ENCODE data around the gene SRPK2. TPM values are rescaled to one million over a fixed set of nuclear protein-coding genes. Genes with fewer than 3 reads are reported as not detected.

Gene SRPK2
- polyA plus RNA-seq, 3 donors, result 50.5 to 55.3 (median 51.0) TPM

GRCh38 chr7:105229641-105230040 is 159.1 kb downstream of the SRPK2 start:
- DNase-seq (ENCODE audit: low read depth in 3 of 3, low spot score in 2 of 3), result no peak

GRCh38 chr7:105228555-105228954 is 160.2 kb downstream of the SRPK2 start:
- no peak for DNase-seq (ENCODE audit: low read depth in 3 of 3, low spot score in 2 of 3)

DNA sequence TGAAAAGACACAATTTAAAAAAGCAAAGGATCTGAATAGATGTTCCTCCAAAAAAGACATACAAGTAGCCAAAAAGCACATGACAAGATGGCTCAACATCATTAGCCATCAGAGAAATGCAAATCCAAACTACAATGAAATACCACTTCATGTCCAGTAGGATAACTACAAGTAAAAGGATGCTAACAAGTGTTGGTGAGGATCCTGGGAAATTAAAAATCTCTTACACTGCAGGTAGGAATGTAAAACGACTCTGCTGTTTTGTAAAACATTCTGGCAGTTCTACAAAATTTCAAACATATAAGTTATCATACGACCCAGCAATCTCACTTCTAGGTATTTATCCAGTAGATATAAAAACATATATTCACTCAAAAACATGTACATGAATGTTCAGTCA is 161.3 kb downstream of the SRPK2 start:
- no peak for DNase-seq (ENCODE audit: low read depth in 3 of 3, low spot score in 2 of 3)

GRCh38 chr7:105224884-105225651 is 163.7 kb downstream of the SRPK2 start:
- no peak for DNase-seq (ENCODE audit: low read depth in 3 of 3, low spot score in 2 of 3)

- DNase-seq (ENCODE audit: low read depth in 3 of 3, low spot score in 2 of 3), result no peak
Observed at GRCh38 chr7:105222953-105223352, 165.8 kb downstream of the SRPK2 start.

- DNase-seq (ENCODE audit: low read depth in 3 of 3, low spot score in 2 of 3), result no peak
Observed at GRCh38 chr7:105219771-105220160, 169.0 kb downstream of the SRPK2 start.

- no peak for DNase-seq (ENCODE audit: low read depth in 3 of 3, low spot score in 2 of 3)
Observed at GRCh38 chr7:105218939-105219770, 169.6 kb downstream of the SRPK2 start.

GRCh38 chr7:105218215-105218614 is 170.5 kb downstream of the SRPK2 start:
- no peak for DNase-seq (ENCODE audit: low read depth in 3 of 3, low spot score in 2 of 3)

DNA sequence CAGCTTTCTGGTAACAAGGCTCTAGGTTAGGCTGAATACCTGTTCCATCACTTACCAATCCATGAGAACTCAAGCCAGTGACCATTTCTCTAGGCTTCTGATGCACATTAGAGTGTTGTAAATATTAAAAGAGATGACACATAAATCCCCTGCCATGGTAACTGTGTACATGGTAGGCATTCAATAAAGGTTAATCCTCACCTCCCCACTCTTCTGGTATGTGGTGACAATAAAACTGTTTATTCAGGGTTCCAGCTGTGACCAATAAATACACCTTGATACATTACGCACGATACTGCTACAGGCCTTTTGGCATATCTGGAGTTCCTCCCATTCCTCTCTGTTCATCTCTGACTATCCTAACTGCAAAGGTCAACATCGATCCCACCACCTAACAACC is 171.9 kb downstream of the SRPK2 start:
- no peak for DNase-seq (ENCODE audit: low read depth in 3 of 3, low spot score in 2 of 3)

GRCh38 chr7:105215821-105216220 is 172.9 kb downstream of the SRPK2 start:
- DNase-seq (ENCODE audit: low read depth in 3 of 3, low spot score in 2 of 3), result no peak

- no peak for DNase-seq (ENCODE audit: low read depth in 3 of 3, low spot score in 2 of 3)
Observed at GRCh38 chr7:105215182-105215581, 173.5 kb downstream of the SRPK2 start.

DNA sequence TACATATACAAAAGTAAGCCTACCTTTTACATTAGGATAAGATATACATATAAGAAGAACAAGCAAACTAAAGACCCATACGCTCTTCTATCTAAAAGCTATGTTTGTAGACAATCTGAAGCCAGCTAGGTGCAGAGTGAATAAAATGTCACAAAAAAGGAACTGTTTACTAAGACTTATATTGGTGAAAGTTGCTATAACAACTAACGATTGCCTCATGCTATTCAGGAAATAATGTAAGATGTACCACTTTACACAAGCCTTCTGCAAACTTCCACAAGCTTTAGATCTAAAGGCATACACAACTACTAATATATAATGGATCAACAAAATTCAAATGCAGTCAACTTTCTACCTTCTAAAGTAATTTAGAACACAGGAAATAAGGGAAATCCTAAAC is 175.1 kb downstream of the SRPK2 start:
- no peak for DNase-seq (ENCODE audit: low read depth in 3 of 3, low spot score in 2 of 3)

- no peak for DNase-seq (ENCODE audit: low read depth in 3 of 3, low spot score in 2 of 3)
Observed at GRCh38 chr7:105212212-105212611, 176.5 kb downstream of the SRPK2 start.

DNA sequence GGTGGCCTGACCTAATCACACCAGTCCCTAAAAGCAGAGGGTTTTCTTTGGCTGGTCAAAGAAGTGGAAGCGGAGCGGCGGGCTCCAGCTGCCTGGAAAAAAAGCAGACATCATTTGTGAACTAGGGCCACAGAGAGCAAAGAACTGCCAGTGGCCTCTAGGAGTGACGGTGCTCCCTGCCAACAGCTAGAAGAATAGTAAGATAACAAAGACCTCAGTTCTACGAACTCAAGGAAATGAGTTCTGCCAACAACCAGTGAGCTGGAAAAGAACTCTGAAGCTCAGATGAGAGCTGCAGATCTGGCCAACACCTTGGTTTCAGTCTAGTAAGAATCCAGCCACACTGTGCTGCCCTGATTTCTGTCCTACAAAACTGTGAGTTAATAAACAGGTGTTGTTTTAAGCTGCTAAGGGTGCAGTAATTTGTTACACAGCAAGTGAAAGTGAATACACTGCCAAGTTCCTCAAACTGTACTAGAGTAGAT is 178.0 kb downstream of the SRPK2 start:
- no peak for DNase-seq (ENCODE audit: low read depth in 3 of 3, low spot score in 2 of 3)

DNA sequence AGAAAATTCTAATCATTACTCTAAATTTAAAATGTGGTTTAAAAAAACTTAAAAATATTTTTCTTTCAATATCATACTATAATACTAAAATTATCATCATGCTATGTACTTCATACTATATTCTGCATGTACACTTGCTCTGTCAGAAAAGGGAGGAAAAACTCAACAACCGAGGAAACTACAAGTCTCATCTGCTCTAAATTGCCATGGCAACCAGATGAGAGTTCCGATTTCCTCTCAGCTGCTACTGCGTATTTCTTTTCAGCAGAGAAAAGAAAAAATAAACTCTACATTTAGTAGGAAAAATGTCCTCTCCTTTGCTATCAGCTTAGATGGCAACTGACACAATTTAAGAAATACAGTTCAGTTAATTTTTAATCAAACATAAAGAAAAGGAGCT is 178.9 kb downstream of the SRPK2 start:
- DNase-seq (ENCODE audit: low read depth in 3 of 3, low spot score in 2 of 3), result no peak

GRCh38 chr7:105209433-105209832 is 179.3 kb downstream of the SRPK2 start:
- DNase-seq (ENCODE audit: low read depth in 3 of 3, low spot score in 2 of 3), result no peak

DNA sequence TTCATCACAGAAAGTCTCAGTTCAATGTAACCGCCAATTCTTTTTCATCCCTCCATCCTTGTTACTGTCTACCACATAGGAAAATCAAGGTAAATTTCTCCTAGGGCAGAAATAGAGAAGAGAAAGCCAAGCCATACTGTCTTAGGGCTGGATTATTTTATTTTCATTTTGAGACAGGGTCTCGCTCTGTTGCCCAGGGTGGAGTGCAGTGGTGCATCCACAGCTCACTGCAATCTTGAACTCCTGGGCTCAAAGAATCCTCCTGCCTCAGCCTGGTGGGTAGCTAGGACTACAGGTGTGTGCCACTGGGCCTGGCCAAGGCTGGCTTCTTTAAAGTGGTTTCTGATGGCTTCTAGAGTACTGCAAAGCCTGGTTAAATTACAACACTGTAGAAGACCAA is 181.7 kb downstream of the SRPK2 start:
- no peak for DNase-seq (ENCODE audit: low read depth in 3 of 3, low spot score in 2 of 3)

DNA sequence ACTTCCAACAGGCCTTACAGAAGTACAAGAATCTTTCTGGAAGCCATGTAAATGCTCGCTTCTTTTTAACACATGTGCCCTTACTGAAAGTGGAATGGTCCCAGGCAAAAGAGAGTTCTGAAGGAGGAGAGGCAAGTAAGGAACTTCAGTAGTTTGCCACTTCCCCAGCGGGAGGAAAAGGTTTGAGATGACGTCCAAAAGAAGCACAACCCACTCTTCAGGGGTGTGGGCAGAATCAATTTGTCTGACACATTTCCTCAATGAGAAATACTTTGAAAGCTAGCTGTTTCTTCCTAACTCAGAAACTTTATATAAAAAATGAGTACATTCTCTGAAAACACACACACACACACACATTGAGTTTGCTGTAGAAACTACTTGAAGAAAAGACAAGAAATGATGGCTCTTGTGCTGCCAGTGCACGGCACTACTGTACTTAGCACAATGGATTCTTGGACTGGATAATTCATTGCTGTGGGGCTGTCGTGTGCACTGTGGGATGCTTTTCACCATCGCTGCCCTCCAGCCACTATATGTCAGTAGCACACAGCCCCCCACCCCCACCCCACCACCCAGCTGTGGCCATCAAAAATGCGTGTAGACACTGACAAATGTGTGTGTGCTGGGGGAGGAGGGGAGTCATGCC is 183.0 kb downstream of the SRPK2 start:
- no peak for DNase-seq (ENCODE audit: low read depth in 3 of 3, low spot score in 2 of 3)

DNA sequence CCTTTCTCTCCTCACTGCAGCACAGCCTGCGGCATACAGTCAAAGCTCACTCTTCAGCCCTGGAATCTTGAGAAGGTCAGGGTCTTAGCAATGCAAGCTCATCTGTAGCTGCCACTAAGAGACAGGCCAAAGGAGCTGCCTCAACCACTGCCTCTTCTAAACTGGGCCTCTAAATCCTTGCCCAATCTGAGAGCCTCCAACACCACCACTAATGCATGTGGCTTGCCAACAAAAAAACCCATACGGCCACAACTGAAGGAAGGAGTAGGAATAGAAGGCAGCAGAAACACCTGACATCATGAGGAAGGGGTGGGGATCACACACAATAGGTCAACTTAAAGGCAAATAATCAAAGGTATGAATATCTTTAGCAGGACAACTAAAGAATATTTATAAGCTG is 183.8 kb downstream of the SRPK2 start:
- DNase-seq (ENCODE audit: low read depth in 3 of 3, low spot score in 2 of 3), result no peak

DNA sequence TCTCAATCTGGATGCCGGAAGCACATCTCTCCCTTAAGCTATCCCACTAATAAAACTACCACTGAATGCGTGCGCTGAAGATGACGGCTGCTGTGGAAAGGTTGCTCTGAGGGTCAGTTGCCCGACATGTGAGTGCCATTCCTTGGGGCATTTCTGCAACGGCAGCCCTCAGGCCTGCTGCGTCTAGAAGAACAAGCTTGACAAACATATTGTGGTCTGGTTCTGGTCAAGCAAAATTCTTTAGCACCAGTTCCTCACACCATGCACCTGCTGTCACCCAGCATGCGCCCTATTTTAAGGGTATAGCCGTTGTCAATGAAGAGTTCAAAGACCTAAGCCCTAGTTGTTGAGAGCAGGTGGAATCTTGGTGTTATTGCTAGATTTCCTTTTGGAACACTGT is 184.2 kb downstream of the SRPK2 start:
- no peak for DNase-seq (ENCODE audit: low read depth in 3 of 3, low spot score in 2 of 3)

- DNase-seq (ENCODE audit: low read depth in 3 of 3, low spot score in 2 of 3), result no peak
Observed at GRCh38 chr7:105202616-105203015, 186.1 kb downstream of the SRPK2 start.

All from right renal cortex interstitium (tissue), 3 donors.